ENCODE data around the gene NUDT16.
A peak's percentile ranks its signal among the peaks of the same experiment; 100 is the strongest.
"Not testable (repeated sequence)": the region's sequence is repeated elsewhere in the genome, so short reads cannot be mapped to it uniquely, and the experiment has no call there.

The NUDT16 gene

GRCh38 chr3:131350506-131350905, 31.1 kb upstream of the NUDT16 start:
- peak; percentile 50 for DNase-seq (ENCODE audit: low read depth)
- TF ChIP-seq CTCF (conservative IDR thresholded peaks at IDR 0.05; ENCODE audit: control insufficient read depth, insufficient read depth, low read depth, low read length): no peak
- no peak overlapping the region for H3K4me3 ChIP-seq (ENCODE audit: control insufficient read depth, low read depth, low read length)

DNA sequence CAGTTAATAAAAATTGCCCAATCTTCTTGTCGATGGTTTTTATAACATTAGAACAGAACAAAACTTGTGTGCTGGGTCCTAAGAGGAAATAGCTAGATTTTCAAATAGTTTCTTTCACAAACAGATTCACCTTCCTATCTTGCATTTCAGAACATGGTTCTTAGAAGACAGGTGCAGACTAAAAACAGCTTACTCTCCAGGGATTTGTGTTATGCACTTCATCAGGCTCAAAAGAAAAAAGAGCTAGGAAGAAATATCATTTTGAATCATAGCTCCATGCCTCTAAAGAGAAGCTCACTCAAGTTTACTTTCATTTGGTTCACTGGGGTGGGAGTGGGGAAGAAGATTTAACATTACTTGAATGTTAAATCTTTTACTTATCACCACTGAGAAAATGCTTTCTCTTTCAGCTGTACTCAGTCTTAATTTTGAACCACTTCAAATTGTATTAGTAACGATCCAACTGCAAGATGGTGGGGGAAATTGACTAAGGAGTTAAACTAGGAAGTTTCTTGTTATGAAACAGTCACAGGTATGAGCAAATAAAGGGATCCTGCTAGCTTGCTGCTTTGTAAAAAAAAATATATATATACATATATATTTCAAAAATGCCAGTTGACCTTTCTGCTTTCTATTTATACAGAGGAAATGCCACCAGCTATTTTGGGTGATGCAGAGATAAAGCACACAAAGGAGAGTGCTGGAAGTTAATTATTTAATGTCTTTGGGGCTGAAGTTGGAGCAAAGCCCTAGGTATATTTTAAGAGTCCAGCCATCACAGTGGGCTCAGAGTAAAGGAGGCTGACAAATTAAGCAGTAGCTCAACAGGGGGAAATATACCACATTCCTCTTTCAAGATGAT, 28.3 kb upstream of the NUDT16 start:
- H3K4me3 ChIP-seq (ENCODE audit: control insufficient read depth, low read depth, low read length): no peak overlapping the region
- no peak for DNase-seq (ENCODE audit: low read depth)
- TF ChIP-seq CTCF (conservative IDR thresholded peaks at IDR 0.05; ENCODE audit: control insufficient read depth, insufficient read depth, low read depth, low read length): no peak

GRCh38 chr3:131353986-131354385, 27.6 kb upstream of the NUDT16 start:
- DNase-seq (ENCODE audit: low read depth): no peak
- H3K4me3 ChIP-seq (ENCODE audit: control insufficient read depth, low read depth, low read length): no peak overlapping the region
- no peak for TF ChIP-seq CTCF (conservative IDR thresholded peaks at IDR 0.05; ENCODE audit: control insufficient read depth, insufficient read depth, low read depth, low read length)

DNA sequence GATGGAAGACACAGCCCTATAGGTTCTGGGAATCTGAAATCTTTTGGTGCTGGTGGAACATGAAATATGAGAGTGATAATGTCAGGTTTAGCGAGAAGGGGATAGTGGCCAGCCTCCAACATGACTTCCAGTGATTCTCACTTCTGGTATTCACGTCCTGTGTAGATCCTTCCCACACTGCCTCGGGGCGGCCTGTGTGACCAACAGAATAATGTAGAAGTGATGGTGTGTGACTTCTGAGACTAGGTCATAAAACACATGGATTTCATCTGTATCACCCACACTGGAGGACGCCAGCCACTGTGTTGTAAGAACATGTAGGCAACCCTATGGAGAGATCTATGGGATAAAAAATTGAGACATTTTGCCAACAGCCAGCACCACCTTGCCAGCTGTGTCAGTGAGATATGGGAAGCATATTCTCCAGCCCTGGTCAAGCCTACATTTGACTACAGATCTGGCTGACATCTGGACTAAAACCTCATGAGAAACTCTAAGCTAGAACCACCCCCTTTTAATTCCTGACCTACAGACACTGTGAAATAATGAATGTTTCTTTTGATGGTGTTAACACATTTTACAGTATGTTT, 25.5 kb upstream of the NUDT16 start:
- no peak for TF ChIP-seq CTCF (conservative IDR thresholded peaks at IDR 0.05; ENCODE audit: control insufficient read depth, insufficient read depth, low read depth, low read length)
- no peak overlapping the region for H3K4me3 ChIP-seq (ENCODE audit: control insufficient read depth, low read depth, low read length)
- DNase-seq (ENCODE audit: low read depth): peak; percentile 18

DNA sequence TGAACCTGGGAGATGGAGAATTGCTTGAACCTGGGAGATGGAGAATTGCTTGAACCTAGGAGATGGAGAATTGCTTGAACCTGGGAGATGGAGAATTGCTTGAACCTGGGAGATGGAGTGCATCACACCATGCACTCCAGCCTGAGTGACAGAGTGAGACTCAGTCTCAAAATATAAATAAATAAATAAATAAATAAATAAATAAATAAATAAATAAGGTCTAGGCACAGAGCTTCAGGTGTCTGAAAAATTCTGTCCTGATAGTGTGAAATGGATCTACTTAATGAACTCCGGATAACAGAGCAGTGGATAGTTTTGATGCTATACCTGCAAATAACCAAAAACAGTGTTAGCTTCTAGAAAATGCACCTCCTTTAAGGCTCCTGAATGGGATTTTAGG, 24.3 kb upstream of the NUDT16 start:
- no peak for DNase-seq (ENCODE audit: low read depth)
- H3K4me3 ChIP-seq (ENCODE audit: control insufficient read depth, low read depth, low read length): no peak overlapping the region
- no peak for TF ChIP-seq CTCF (conservative IDR thresholded peaks at IDR 0.05; ENCODE audit: control insufficient read depth, insufficient read depth, low read depth, low read length)

DNA sequence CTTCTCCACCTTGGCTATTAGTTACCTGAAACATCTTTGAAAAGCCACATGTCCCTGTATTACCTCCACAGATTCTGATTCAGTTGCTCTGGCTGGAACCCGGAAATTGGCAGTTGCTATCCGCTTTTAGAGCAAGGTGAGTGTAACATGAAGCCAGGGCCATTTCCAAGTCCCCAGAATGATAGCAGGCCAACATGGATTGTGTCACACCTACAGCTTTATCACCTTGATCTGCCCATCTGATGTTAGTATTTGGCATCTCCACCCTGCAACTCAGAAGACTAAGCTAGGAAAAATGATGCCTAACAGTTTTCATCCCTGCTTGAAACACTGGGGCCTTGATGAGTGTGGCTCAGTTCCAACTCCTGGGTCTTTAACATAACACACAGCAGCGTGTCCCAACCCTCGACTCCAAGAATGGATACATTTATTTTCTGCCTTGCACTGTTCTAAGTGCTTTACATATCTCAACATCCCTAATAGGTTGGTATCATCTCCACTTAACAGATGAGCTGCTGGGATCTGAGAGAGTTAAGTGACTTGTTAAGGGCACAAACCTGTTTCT, 21.3 kb upstream of the NUDT16 start:
- TF ChIP-seq CTCF (conservative IDR thresholded peaks at IDR 0.05; ENCODE audit: control insufficient read depth, insufficient read depth, low read depth, low read length): no peak
- no peak for DNase-seq (ENCODE audit: low read depth)
- no peak overlapping the region for H3K4me3 ChIP-seq (ENCODE audit: control insufficient read depth, low read depth, low read length)

DNA sequence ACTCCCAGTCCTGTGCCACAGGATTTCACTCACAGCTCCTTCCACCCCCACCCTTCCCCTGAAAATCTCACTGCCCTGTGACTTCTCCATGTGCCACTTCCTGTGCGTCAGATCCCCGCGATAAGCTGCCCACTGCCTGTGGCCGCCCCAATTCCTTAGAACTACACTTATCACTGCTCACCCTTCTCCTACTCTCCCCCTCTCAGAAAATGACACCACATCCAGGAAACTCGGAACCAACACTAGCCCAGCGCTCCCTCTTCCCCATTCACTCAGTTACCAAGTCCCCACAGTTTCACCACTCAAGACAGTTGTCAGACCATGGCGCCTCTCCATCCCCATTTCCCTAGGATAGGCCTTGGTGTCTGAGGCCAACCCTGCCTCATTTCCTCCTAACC, 20.5 kb upstream of the NUDT16 start:
- DNase-seq (ENCODE audit: low read depth); H3K4me3 ChIP-seq (ENCODE audit: control insufficient read depth, low read depth, low read length): not testable (repeated sequence)

Data from fibroblast of mammary gland (primary cell).